Measurements from ENCODE around the gene RALGDS. TPM values are rescaled to one million over a fixed set of nuclear protein-coding genes. Genes with fewer than 3 reads are reported as not detected.
A peak's percentile ranks its signal among the peaks of the same experiment; 100 is the strongest.

RALGDS gene
- total and polyA plus RNA-seq, 9 of the 15 experiments (the other 6 are each of a cell fraction or from before 2014, with no cell fraction given), result 0.75 to 43.3 (median 27.1) TPM

DNA sequence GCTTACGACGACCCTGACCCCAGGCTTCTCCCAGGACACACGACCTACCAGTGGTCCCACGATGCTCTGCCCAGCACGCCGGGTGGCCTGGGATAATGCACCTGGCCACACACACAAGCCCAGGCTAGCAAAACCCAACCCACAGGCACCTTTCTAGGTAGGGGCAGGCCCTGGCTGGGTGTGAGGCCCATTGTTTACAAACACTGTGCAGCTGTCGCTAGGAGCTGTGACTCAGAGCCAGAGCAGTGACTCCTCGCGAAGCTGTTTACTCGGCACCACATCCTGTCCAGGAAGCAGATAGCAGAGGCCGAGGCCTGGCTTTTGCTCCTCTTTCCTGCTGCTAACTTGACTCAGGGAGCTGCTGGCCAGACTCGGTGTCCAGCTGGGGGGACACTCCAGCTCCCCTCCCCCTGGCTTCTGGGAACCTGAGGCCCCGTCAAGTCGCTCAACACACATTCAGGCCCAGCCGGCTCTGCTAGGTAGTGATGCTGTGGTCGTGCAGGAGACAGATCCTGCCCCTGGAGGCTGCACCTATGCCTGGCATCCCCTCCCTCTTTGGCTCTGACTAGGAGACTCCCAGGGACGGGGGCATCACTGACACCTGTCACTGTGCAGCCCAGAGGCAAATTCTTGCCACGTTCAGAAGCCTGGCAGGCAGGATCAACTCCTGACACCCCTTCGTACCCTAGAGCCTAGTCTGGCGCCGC is 12.8 kb upstream of the RALGDS start (continued):
- TF ChIP-seq, protein P1, sequence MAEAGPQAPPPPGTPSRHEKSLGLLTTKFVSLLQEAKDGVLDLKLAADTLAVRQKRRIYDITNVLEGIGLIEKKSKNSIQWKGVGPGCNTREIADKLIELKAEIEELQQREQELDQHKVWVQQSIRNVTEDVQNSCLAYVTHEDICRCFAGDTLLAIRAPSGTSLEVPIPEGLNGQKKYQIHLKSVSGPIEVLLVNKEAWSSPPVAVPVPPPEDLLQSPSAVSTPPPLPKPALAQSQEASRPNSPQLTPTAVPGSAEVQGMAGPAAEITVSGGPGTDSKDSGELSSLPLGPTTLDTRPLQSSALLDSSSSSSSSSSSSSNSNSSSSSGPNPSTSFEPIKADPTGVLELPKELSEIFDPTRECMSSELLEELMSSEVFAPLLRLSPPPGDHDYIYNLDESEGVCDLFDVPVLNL (CRISPR knock-in tag; IDR thresholded peaks at IDR 0.05; ENCODE audit: low read depth), result 0 out of 2 replicates have a peak, but pooled peaks have one; percentile 17
- TF ChIP-seq SMARCC2 (IDR thresholded peaks at IDR 0.05; ENCODE audit: low read depth), result peak; percentile 88
- peak; percentile 97 for TF ChIP-seq FOXP1 (CRISPR knock-in tag; IDR thresholded peaks at IDR 0.05)
- TF ChIP-seq, protein P2, sequence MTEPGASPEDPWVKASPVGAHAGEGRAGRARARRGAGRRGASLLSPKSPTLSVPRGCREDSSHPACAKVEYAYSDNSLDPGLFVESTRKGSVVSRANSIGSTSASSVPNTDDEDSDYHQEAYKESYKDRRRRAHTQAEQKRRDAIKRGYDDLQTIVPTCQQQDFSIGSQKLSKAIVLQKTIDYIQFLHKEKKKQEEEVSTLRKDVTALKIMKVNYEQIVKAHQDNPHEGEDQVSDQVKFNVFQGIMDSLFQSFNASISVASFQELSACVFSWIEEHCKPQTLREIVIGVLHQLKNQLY (CRISPR knock-in tag; conservative IDR thresholded peaks at IDR 0.05), result no peak
- TF ChIP-seq, protein P3, sequence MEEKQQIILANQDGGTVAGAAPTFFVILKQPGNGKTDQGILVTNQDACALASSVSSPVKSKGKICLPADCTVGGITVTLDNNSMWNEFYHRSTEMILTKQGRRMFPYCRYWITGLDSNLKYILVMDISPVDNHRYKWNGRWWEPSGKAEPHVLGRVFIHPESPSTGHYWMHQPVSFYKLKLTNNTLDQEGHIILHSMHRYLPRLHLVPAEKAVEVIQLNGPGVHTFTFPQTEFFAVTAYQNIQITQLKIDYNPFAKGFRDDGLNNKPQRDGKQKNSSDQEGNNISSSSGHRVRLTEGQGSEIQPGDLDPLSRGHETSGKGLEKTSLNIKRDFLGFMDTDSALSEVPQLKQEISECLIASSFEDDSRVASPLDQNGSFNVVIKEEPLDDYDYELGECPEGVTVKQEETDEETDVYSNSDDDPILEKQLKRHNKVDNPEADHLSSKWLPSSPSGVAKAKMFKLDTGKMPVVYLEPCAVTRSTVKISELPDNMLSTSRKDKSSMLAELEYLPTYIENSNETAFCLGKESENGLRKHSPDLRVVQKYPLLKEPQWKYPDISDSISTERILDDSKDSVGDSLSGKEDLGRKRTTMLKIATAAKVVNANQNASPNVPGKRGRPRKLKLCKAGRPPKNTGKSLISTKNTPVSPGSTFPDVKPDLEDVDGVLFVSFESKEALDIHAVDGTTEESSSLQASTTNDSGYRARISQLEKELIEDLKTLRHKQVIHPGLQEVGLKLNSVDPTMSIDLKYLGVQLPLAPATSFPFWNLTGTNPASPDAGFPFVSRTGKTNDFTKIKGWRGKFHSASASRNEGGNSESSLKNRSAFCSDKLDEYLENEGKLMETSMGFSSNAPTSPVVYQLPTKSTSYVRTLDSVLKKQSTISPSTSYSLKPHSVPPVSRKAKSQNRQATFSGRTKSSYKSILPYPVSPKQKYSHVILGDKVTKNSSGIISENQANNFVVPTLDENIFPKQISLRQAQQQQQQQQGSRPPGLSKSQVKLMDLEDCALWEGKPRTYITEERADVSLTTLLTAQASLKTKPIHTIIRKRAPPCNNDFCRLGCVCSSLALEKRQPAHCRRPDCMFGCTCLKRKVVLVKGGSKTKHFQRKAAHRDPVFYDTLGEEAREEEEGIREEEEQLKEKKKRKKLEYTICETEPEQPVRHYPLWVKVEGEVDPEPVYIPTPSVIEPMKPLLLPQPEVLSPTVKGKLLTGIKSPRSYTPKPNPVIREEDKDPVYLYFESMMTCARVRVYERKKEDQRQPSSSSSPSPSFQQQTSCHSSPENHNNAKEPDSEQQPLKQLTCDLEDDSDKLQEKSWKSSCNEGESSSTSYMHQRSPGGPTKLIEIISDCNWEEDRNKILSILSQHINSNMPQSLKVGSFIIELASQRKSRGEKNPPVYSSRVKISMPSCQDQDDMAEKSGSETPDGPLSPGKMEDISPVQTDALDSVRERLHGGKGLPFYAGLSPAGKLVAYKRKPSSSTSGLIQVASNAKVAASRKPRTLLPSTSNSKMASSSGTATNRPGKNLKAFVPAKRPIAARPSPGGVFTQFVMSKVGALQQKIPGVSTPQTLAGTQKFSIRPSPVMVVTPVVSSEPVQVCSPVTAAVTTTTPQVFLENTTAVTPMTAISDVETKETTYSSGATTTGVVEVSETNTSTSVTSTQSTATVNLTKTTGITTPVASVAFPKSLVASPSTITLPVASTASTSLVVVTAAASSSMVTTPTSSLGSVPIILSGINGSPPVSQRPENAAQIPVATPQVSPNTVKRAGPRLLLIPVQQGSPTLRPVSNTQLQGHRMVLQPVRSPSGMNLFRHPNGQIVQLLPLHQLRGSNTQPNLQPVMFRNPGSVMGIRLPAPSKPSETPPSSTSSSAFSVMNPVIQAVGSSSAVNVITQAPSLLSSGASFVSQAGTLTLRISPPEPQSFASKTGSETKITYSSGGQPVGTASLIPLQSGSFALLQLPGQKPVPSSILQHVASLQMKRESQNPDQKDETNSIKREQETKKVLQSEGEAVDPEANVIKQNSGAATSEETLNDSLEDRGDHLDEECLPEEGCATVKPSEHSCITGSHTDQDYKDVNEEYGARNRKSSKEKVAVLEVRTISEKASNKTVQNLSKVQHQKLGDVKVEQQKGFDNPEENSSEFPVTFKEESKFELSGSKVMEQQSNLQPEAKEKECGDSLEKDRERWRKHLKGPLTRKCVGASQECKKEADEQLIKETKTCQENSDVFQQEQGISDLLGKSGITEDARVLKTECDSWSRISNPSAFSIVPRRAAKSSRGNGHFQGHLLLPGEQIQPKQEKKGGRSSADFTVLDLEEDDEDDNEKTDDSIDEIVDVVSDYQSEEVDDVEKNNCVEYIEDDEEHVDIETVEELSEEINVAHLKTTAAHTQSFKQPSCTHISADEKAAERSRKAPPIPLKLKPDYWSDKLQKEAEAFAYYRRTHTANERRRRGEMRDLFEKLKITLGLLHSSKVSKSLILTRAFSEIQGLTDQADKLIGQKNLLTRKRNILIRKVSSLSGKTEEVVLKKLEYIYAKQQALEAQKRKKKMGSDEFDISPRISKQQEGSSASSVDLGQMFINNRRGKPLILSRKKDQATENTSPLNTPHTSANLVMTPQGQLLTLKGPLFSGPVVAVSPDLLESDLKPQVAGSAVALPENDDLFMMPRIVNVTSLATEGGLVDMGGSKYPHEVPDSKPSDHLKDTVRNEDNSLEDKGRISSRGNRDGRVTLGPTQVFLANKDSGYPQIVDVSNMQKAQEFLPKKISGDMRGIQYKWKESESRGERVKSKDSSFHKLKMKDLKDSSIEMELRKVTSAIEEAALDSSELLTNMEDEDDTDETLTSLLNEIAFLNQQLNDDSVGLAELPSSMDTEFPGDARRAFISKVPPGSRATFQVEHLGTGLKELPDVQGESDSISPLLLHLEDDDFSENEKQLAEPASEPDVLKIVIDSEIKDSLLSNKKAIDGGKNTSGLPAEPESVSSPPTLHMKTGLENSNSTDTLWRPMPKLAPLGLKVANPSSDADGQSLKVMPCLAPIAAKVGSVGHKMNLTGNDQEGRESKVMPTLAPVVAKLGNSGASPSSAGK (IDR thresholded peaks at IDR 0.05), result peak; percentile 73
- peak; percentile 24; the same call in 1 of the 2 replicates for TF ChIP-seq PHF8 (IDR thresholded peaks at IDR 0.05; ENCODE audit: borderline replicate concordance, low read length)
- TF ChIP-seq NFRKB (IDR thresholded peaks at IDR 0.05; ENCODE audit: low read depth), result peak; percentile 61; the same call in 1 of the 2 replicates
- TF ChIP-seq ZBED1 (IDR thresholded peaks at IDR 0.05), result 0 out of 2 replicates have a peak, but pooled peaks have one; percentile 25
- TF ChIP-seq GABPB2 (CRISPR knock-in tag; conservative IDR thresholded peaks at IDR 0.05), result no peak
- TF ChIP-seq ILF3 (IDR thresholded peaks at IDR 0.05; ENCODE audit: borderline replicate concordance), result no peak
- TF ChIP-seq TAF9B (IDR thresholded peaks at IDR 0.05; ENCODE audit: partially characterized antibody), result no peak
- no peak for TF ChIP-seq HOXB6 (CRISPR knock-in tag; IDR thresholded peaks at IDR 0.05; ENCODE audit: borderline replicate concordance)
- TF ChIP-seq HDAC1 (IDR thresholded peaks at IDR 0.05), result peak in 1 of 2 experiments; percentile 73; a peak in 2 of 4 replicates
- peak; percentile 83 for TF ChIP-seq ZNF644 (tag; IDR thresholded peaks at IDR 0.05; ENCODE audit: low read depth)
- TF ChIP-seq ZKSCAN8 (CRISPR knock-in tag; IDR thresholded peaks at IDR 0.05), result peak; percentile 68; the same call in 1 of the 2 replicates
